Activated CD4-positive, alpha-beta T cell treated with anti-CD3 and anti-CD28 coated beads, Interleukin-2, amount 50 U/mL, for 16 hours (primary cell): ENCODE results near the gene PCNX2.

ENCODE experiments used
- DNase-seq: peaks from one replicate; pipeline ENCODE4 v3.0.0-alpha.2; 2020

PCNX2 gene

GRCh38 chr1:233295237-233295974 lies at the start of gene PCNX2:
TSS of gene PCNX2 (minus strand) at chr1:233295725. CDS start at chr1:233295478, 247 bp downstream.
- DNase-seq, result peak; percentile 79

DNA sequence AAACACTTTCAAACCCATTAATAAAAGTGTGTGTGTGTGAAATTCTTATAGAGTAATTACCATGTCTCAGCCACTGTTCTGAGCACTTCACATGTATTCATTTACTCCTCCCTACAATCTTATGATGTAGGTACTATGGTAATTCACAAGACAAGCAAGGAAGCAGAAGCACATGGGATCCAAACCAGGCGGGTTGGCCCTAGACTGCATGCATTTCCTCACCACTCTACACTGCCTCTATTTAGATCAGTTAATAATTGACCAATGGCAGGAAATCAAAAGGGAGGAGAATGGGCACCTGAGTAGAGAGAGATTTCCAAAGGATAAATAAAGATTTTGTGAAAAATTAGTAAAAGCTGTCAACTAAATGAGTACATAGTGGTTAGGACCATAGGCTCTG lies 47.7 kb upstream of the PCNX2 start:
- DNase-seq, result no peak

DNA sequence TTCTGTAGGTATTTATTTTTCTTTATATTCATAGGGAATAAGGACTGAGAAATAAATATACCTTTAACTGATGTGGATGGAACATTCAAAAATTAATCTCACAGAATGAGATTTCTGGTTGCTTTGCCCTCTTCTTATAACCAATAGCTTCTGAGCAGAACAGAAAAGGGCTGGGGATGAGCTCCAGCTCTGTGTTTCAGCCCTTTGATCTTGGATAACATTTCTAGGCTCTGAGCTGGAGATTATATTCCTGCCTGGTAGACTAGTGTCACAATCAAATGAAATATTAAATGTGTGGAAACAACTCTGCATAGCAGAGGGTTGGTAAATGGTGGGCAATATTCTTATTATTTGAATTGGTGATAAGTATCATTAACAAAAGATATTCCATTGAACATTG lies 46.6 kb upstream of the PCNX2 start:
- DNase-seq, result no peak

DNA sequence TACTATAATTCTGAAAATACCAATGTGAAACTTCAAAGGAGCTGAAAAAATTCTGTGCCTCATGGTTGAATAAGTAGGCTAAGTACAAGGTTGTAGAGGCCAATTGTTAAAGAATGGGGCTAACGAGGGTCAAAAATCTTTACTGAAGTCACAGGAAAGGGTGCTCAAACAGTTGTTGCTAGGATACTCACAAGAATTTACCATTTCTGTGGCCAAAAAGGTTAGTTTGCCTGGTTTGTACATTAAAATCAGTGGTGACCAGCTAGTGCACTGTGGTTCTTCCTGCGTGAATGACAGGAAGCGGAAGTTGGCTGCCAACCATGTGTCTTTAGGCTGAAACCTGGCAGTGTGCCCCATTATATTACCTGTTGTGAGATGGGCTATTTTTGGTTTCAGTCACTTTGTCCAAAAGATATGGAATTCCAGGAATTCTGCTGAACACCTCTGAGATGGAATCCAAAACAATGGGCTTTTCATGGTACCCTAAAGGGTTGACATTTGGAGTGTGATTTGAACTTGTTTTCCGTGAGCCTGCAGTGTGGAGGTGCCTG lies 45.5 kb upstream of the PCNX2 start:
- DNase-seq, result no peak

DNA sequence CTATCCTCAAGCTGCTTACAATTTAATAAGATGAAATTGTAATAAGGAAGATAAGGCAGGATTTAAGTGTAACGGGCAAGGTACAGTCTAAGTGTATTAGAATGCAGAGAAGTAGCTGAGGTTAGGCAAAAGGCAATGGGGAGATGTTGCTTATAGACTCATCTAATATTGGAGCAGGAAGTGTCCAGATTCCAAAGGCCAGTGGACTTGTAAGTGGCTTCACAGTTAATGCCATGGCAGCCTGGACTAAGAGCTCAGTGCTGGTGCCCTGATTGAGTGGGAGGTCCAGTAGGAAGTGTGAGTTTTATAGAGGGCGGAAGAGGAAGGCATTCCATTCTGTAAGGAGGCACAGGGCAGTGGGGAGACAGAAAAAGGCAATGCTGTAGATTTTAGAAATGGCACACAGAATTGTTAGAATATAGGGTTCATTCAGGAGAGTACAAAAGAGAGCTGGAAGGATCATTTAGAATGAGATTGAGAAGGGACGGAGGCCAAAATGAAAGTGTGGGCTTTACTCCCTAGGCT lies 44.6 kb upstream of the PCNX2 start:
- DNase-seq, result no peak

DNA sequence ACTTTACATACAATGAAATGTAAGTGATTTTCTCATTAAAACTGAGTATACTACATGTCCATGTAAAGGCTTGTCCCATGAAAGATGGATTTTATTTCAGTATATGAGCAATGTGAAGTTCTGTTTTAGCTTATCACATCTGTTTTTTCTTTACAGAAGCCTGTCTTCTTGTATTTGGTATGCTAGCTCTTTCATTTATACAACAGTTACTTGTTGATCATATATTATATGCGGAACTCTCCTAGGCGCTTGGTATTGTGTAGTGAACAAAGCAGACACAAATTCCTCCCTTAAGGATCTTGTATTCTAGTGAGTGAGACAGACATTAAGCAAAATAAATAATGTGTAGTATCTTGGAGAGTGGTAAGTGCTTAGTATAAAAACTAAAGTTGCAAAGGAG lies 42.6 kb upstream of the PCNX2 start:
- no peak for DNase-seq

GRCh38 chr1:233337505-233337904 lies 42.0 kb upstream of the PCNX2 start:
- DNase-seq, result no peak

GRCh38 chr1:233336554-233337456 lies 41.3 kb upstream of the PCNX2 start:
- no peak for DNase-seq

DNA sequence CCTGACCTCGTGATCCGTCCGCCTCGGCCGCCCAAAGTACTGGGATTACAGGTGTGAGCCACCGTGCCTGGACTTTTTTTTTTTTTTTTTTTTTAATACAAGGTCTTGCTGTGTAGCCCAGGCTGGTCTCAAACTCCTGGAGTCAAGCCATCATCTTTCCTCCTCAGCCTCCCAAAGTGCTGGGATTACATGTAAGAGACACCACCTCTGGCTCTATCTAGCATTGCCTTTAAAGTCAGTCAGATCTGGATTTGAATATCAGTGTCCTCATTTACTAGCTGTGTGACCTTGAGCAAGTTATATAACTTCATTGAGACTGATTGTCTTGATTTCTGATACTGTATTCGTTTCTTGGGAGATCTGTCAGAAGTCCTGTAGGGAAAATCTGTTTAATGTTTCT lies 38.6 kb upstream of the PCNX2 start:
- DNase-seq, result no peak

DNA sequence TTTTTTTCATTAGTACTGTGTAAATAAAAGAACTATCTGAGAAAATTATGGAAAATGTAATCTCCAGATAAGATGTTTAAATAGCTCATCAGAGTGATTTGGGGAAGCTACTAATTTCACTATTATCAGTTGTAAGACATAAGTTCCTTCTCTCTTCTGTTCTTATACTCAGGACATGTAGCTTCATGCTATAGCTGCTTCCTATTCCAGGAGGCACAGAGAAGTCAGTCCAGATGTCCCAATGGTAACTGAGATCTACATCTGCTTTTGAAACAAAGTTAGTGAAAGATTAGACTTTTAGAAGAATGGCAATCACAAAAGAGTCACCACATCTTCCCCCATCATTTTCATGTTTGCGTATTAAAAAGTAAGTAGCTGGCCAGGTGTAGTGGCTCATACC lies 37.6 kb upstream of the PCNX2 start:
- no peak for DNase-seq

DNA sequence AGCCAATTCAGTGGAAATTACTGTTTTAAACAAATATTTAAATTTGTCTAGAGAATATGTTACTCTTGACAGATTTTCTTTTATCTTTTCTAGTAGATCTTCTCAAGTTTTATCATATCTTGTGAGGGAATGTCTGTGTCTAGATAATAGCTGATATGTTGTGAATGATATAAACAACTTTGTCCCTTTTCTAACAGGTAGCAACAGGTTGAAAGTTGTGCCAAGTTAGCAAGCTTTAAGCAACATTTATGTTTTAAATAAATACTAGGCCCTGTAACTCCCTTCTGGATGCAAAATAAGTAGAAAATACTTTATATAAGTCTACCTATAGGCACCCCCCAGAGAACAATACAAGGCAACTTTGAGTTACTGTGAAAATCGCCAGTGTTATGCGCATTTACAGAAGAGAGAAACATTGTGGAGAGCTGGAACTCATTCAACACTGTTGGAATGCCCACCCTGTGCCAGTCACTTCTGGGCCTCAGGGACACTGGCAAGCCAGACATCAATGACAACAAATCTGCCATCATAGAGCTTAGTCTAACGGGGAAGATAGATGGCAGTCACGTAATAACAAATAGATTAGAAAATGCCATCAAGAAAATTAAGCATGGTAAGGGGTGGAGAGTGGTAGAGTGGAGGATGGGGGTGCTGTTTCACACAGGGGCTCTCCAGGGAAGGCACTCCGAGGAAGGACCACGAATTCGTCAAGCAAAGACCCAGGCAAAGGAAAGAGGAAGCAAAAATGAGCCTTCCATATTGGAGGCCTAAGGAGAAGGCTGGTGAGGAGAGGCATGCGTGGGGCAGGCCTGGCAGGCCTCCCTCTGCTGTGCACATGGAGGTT lies 36.4 kb upstream of the PCNX2 start:
- no peak for DNase-seq

DNA sequence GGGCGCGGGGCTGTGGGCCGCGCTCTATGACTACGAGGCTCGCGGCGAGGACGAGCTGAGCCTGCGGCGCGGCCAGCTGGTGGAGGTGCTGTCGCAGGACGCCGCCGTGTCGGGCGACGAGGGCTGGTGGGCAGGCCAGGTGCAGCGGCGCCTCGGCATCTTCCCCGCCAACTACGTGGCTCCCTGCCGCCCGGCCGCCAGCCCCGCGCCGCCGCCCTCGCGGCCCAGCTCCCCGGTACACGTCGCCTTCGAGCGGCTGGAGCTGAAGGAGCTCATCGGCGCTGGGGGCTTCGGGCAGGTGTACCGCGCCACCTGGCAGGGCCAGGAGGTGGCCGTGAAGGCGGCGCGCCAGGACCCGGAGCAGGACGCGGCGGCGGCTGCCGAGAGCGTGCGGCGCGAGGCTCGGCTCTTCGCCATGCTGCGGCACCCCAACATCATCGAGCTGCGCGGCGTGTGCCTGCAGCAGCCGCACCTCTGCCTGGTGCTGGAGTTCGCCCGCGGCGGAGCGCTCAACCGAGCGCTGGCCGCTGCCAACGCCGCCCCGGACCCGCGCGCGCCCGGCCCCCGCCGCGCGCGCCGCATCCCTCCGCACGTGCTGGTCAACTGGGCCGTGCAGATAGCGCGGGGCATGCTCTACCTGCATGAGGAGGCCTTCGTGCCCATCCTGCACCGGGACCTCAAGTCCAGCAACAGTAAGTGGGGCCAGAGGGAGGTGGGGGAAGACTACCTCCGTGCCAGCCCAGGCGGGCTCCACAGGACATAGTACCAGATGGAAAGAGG lies 32.8 kb upstream of the PCNX2 start:
- peak; percentile 16 for DNase-seq

DNA sequence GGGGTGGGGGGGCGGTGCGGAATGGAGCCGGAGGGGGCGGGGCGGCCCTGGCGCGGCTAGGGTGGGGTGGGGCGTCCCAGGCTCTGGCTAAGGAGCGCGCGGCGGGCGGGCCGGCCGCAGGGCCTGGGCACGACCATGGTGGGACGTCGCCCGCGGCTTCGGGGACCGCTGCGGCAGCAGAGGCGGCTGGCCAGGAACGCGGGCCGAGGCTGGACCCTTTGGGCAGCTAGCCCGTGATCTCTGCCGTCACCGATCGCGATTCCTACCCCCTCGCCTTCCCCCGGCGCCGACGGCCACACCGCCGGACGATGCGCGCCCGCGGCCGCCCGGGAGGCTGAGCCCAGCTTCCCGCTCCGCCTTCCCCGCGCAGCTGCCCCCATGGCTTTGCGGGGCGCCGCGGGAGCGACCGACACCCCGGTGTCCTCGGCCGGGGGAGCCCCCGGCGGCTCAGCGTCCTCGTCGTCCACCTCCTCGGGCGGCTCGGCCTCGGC lies 32.2 kb upstream of the PCNX2 start, which contains the start of gene MAP3K21:
TSS of gene MAP3K21 (plus strand) at position 74 of the 491 bp plus-strand sequence. CDS start at position 379, 305 bp downstream.
- DNase-seq, result no peak

DNA sequence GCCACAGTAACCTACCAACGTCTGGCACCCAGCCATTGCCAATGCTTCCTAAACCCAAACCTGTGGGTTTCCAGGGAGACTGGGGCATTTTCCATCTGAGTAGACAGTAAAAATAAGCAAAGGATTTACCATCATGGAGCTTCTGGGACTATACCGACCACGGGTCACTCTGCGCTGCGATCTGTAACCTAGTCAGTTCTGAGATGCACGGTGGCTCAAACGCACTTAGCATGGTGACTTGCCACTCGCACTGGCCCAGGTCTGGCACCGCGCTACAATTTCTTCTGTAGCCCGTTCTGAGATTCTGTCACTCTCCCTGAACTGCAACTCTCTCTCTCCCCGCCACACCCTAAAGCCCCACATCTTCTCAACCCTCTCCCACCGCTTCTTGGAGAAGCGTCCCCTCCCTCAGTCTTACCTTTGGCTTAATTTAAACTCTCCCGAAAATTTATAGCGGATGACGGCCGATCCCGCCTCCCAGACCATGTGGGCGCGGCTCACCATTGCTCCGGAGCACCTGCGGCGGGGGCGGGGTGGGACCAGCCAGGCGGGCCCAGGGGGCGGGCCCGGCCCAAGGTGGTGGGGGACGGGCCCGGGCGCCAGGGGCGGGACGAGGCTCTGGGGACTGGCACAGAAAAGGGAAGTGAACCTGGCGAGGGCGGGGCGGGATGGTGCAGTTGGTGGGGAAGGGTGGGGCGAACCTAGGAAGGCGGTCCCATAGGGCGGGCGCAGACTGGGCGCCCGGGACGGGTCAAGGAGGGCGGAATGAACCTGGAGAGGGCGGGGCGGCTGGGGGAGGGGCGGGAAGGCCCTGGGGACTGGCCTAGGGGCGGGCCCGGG lies 31.5 kb upstream of the PCNX2 start:
- peak; percentile 94 for DNase-seq

DNA sequence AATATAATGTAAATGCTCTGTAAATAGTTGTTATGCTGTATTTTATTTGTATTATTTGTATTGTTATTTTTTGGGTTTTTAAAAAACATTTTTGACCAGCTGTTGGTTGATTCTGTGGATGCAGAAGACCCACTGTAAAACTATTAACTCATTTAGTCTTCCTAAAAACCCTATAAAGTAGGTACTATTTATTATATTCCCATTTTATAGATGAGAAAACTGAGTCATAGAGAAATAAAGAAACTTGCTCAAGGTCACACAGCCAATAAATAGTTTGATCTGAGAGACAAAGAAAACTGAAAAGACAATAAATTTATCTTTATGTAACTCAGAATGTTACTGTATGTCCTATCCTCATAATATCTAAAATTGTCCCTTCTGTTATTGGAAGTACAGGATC lies 30.8 kb upstream of the PCNX2 start:
- no peak for DNase-seq

DNA sequence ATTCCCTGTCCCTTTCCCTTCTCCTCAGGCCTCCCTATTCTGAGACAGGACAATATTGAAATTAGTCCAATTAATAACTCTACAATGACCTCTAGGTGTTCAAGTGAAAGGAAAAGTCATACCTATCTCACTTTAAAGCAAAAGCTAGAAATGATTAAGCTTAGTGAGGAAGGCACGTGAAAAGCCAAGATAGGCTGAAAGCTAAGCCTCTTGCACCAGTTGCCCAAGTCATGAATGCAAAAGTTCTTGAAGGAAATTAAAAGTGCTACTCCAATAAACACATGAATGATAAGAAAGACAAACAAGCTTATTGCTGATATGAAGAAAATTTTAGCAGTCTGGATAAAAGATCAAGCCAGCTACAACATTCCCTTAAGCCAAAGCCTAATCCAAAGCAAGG lies 28.2 kb upstream of the PCNX2 start:
- no peak for DNase-seq

GRCh38 chr1:233320023-233320422 lies 24.5 kb upstream of the PCNX2 start:
- DNase-seq, result no peak

DNA sequence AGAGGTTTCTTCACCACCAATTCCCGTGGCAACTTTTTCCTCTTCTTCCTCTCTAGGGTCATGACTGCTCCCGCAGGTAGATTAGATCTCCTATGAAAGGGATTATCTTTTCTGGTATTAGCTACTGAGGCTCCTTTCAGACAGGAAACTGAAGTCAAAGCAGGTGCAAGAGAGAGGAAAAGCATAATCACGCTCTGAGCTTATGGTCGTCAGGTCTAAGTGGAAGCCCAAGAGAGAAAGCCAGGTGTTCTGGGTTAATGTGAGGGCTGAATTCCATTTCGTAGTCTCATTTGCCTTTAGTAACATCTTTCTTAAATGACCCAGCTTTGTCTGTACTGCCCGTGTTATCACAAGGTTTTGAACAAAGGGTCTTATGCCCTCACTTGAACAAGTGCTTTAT lies 23.7 kb upstream of the PCNX2 start:
- no peak for DNase-seq

- DNase-seq, result no peak
These were observed 20.9 kb upstream of the PCNX2 start for GRCh38 chr1:233316473-233316872.

DNA sequence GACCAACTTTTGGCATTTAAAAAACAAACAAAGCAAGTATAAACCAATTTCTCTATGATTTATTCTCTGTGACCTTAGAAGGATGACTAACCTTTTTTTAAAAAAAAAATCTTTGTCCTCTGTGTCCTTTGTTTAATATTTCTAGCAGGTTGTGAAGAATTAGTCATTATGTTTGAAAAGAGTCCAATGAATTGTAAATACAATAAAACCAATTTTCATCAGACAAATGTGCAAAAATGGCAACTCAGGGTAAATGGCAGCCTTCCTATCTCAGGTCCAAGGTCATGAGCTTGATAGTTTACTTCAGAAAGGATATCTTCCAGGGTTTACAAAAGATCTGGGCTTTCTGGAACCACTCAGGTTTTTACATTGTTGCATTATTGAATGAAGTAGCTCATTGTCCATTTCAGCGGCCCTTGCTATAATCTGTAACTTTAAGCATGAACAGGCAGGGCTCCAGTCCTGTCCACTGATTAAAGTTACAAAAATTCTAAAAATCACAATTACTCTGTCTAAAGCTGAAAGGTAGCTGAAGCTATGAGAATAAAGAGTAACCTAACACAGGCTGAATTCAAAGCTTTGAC lies 20.3 kb upstream of the PCNX2 start:
- no peak for DNase-seq
